NK-92 (cell line): ENCODE results near the gene REXO1.

Experiments
- DNase-seq: peaks from one replicate; lab custom pipeline; 2025; ENCODE audit not compliant: unreplicated experiment; lab: John Stamatoyannopoulos, UW

REXO1 gene

DNA sequence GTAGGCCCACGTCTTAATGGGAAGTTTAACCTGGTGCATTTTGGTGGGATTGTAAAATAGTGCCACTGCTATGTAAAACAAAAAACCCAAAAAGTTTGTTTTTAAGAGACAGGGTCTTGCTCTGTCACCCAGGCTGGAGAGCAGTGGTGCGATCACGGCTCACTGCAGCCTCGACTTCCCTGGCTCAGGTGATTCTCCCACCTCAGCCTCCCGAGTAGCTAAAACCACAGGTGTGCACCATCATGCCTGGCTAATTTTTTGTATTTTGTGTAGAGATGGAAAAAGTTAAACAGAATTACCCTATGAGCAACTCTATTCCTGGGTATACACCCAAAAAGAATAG, 820 bp upstream of the REXO1 start:
- DNase-seq = no peak

DNA sequence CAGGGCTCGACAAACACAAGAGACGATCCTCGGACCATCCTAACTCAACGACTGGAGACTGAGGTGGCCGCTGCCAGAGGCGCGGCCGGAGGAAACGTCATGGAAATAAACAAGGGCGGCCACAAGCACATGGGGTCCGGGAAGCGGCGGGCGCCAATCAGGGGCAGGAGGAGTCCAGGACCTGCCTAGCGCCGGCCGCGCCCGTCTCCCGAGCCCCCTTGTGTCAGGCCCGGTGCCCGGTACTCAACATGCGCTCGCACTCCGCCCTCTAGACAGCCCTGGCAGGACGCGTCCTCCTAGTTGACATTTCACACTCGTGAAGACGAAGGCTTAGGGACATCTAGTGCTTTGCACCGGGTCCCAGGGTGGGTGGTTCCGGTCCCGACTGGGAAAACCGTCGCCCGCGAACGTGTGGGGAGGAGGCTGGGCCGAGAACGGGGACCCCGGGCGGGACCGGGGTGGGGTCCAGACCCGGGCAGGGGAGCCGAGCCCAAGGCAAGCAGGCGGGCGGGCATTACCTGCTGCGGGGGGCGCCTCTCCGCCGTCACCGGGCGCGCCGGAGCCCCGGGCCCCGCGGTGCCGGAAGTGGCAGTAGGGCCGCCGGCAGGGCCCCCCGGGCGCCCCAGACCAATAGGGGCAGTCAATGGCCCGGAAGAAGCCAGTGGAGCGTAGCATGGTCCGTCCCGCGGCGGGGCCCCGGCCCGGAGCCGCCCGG, 442 bp downstream of the REXO1 start:
- DNase-seq = no peak

DNA sequence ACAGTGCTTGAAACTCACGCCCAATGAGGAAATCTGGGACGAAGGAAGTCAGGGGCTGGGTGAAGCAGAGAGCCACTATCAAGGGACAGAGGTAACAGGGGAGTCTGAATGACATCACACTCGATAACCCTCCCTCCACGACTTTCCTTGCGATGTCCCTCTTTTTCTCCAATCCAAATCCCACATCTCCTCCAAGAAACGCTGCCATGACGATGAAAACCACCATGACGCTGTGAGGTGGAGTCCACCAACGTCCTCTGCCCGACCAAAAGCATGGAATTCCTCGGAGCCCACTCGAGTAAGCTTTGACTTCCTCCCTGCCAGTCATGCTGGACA, 967 bp downstream of the REXO1 start:
- DNase-seq = no peak

DNA sequence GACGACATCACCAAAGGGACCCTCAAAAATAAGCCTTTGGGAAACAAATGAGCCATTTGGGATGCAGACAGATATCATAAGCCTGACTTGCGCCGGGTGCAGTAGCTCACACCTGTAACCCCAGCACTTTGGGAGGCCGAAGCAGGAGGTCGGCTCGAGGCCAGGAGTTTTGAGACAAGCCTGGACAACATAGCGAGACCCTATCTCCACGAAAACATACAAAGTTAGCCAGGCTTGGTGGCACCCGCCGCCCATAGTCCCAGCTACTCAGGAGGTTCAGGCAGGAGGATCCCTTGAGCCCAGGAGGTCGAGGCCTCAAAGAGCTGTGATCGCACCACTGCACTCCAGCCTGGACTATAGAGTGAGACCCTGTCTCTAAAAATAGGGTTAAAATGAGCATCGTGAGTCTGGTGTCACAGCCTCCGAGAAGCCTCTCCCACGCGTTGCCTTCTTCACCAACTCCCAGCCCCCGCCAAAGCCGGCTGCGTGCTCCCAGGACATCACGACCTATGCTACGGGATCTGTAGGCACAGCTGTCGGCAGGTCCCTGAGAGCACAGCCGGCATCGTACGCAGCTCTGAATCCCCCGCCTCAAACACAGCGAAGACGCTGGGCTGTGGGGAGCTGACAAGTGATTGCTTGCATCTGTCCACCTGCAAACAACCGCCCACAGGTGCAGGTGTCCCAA, 1.6 kb downstream of the REXO1 start:
- no peak for DNase-seq

DNA sequence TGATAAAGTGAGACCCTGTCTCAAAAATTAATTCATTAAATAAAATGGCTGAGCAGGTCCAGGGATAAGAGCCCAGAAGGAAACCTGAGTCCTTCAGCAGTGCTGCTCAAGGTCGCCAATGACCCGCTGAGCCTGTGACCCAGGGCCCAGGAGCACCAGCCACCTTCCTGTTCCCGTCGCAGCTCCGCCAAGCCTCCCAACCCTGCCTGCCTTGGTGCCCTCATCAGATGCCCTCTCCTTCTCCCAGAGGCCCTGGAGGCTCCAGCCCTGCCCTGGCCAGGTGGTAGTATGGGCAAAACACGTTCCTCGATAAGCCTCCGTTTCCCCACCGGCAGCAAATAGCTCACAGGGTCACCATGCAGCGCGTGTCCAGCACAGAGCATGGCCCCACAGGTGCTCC, 2.6 kb downstream of the REXO1 start:
- DNase-seq = no peak

DNA sequence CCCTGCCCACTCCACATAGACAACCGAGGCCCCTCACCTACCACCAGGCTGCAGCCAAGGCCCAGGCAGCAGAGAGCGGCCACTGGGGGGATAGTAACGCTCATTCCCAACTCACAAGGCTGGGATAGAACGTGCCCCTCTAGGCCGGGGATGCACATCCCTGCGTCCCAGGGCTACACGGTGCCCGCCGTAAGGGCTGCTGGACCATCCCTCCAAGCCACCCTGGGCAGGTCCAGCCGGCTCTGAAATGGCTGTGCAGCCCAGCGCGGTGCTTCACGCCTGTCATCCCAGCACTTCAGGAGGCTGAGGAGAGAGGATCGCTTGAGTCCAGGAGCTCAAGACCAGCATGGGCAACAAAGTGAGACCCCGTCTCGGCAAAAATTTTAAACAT, 3.2 kb downstream of the REXO1 start:
- DNase-seq = no peak

DNA sequence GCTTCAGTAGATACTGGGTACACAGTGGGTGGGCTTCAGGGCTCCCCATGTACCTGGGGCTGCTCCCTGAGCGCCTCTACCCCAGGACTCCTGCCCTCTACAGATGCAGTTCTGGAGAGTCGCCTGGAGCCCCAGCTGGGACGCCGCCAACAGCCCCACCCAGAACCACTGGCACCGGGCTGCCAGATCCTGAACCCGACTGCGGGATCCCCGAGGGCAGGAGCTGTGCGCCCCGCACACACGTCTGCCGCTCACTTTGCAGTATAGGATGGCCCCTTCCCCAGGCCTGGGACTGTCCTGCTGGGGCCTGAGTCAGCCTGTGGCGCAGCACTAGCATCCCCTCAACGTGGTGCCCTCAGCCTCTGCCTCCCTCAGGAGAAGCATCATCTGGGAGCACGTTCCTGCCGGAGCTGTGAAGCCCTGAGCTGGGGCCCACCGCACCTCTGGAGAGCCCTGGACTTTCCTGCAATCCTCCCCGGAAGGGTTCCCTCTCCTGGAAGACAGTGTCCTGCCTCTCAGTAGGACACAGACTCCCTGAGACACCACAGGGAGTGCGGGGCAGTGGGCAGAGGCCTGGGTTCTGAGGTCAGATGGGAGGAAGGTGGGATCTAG, 3.7 kb downstream of the REXO1 start:
- DNase-seq = no peak

DNA sequence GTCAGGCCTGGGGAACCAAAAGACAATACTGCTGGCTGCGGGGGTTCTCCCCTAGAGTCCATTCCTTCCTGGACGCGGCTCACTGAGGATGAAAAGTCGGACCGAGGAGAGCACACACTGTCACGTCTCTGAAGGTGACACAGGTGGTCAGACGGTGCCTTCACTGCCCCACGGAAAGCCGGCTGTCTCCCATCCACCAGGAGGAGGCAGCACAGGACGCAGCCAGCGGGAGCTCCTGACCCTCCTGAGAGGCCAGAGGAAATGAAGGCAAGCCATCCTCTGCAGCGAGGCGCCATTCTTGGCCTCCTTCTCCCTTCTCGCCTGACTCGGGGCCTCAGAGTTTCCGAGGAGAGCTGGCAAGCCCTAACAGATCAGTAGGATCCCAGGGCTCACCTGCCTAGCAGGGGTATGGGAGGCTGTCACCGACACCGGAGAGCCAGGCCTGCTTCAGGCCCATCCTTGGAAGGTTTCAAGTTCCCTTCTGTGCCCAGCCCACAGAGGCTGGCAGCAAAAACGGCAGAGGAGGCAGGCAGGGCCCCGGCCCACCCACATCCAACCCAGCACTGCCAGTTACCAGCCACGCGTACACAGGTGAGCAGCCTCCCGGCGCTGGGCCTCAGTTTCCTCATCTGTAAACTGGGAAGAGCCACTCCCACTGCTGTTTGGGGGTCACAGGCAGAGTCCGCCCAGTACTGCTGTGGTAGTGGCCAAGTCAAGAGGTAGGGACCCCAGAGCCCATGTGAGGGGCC, 4.5 kb downstream of the REXO1 start:
- DNase-seq = no peak

DNA sequence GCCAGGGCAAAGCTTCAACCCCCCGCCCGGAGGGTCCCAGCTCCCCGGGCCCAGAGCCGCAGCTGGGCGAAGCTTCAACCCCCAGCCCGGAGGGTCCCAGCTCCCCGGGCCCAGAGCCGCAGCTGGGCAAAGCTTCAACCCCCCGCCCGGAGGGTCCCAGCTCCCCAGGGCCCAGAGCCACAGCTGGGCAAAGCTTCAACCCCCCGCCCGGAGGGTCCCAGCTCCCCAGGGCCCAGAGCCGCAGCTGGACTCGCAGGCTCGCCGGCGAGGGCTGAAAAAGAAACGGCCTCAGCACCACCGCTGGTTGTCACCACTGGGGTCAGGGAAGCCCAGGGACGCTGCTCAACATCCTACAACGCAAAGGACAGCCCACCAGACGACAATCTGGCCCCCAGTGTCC, 5.2 kb downstream of the REXO1 start:
- DNase-seq = no peak

DNA sequence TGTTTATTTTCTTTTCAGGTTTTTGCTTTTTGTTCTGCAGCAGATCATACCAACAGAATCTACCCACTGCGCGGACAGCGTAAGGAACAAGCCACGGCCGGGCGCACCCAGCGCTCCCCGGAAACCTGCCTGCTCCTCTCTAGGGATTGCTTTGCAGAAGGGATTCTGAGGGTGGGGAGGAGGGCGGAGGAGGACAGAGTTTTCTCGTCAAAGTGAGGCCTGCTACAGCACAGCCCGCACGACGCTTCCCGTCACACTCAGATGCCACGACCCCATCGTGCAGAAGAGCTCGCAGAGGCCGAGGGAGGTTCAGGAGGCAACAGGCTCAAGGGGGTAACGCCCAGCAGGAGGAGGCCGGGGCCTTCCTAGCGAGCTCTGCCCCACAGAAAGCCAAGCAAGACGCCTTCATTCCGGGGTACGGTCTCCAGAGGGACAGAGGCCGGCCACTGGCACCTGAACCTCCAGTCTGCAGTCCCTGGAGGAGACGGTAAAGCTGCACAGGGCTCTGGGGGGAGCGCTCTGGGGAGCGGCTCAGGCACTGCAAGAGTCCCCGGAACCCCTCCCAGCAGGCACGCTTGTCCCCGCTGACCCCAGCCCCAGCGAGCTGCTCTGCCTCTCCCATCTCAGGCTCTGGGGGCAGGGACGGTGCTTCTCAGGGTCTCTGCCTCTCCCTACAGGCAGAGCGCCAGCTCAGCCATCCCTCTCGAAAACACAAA, 6.9 kb downstream of the REXO1 start:
- DNase-seq = no peak

DNA sequence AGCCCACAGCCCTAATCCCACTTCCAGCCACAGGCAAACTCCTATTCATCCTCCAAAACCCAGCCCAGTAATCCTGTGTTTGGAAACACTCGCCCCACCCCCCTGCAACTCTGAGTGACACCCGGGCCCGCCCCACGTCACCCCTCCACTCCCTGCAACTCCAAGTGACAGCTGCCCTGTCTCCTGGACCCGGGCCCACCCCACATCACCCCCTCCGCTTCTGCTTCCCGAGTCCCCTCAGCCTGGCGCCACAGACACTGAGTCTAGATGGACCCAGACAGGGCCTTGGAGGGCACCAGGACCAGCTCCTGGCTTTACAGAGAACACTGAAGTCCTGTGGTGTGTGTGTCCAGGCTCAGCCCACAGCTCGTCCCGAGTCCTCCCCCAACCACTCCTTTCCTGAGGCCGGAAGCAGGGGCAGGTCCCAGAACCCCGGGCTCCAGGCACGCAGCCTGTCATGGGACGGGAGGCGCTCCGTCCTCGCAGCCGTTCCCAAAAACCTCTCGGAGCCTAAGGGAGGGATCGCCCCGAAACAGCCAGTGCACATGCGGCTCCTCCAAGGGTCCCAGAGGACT, 7.7 kb downstream of the REXO1 start:
- DNase-seq = no peak

DNA sequence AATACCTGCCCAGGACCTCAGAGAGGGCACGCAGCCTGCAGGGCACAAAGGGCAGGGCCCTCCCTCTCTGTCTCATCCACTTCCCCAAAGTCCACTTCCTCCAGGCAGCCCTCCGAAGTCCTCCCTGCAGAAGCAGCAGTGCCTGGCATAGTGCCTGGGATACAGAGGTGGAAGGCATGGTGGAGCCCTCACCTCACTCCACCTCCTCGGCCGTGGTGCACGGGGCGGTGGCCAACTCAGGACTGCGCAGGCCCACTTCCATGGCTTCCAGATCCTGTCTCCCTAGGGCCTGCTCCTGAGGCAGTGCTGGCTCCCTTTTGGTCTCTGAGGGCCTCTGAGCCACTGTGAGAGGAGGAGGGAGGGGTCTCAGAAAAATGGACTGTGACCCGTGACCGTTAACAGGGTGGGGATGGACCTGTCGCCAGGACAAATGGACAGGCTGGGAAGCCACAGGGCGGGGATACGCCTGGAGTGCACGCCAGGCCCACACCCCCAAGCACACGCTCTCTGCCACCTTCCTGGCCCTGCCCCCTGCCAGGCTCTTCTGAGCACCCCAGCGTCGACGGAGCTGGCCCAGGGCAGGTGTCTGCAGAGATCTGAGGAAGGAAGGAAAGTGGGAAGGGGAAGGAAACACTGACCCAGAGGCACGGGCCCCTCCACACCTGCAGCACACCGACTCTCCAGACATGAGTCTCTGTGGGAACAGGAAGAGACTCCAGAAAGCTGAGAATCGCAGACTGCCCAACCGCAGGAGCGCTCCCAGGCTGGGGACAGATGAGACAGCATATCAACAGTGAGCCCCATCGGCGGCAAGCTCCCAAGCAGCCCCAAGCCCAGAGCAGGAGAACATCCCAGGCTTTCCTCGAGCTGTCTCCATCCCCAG, 8.4 kb downstream of the REXO1 start:
- no peak for DNase-seq

DNA sequence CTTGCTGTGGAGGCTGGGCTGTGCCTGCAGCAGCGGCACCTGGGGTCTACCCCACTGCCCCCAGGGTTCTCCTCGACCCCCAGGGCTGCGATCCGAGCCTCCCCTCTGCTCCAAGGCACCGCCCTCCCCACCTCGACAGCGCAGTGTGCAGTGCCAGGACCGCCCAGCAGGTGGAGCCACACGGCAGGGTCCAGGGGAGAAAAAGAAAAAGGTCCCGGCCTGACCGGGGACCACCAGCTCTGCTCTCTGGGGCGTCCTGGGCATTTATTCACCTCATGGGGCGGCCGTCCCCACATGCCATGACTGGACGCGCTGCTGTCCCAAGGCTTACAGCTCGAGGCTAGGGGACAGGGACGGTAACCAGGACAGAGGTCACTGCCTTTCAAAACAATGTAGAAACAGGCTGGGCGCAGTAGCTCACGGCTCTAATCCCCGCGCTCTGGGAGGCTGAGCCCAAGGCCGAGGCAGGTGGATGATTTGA, 10.6 kb downstream of the REXO1 start:
- no peak for DNase-seq

DNA sequence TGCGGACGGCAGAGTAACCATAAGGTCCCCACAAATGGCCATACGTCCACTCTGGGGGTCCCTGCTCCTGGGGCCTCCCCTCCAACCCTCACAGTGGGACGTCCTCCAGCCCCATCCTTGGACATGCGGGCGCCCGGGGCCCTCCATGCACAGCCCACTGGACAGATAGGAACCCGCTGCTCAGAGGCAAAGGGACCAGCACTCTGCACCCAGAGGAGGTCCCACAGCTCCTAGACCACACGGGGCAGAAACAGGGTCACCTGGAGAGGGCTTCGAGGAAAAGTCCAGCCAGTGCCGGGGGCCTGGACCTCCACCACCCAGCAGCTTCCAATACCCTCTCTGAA, 11.1 kb downstream of the REXO1 start:
- DNase-seq = no peak

DNA sequence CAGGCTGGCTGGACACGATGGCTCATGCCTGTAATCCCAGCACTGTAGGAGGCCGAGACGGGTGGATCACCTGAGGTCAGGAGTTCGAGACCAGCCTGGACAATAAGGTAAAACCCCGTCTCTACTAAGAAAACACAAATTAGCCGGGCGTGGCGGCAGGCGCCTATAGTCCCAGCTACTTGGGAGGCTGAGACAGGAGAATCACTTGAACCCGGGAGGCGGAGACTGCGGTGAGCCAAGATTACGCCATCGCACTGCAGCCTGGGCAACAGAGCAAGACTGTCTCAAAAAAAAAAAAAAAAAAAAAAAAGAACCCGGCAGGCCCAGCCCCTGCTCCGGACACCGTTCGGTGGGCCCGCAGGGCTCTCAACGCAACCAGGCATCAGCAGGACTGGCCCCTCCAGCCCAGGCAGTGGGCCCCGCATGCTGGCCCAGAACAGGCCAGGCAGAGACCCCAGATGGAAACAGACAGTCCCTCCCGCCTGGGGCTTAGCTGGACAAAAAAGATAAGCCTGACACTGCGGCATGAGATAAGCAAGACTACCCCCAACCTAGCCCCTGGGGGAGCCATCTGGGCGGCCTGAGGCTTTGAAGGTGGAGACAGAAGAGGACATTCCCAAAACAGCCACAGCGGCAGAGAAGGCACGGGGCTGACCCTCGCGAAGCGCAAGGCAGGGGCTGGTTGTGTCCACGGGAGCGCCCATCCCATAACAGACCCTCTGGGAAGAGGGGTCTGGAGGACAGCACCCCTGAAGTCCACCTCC, 11.6 kb downstream of the REXO1 start:
- DNase-seq = no peak

DNA sequence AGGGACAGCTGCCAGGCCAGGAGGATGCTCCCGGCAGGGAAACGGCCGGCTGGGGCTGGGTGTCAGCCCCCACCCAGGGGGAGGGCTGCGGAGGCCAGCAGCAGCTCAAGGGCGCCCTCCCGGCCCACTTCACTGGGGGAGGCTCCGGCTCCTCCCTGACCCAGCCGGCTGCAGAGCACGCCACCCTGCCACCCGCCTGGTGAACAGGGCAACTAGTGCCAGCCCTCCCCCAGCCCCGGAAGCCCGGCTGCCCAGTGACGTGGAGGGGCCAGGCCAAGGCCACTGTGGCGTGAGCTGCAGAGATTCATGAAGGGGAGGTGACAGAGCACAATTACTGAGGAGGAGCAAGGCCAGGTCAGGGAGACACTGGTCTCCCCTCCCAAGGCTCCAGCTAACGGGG, 14.7 kb downstream of the REXO1 start:
- DNase-seq = no peak

DNA sequence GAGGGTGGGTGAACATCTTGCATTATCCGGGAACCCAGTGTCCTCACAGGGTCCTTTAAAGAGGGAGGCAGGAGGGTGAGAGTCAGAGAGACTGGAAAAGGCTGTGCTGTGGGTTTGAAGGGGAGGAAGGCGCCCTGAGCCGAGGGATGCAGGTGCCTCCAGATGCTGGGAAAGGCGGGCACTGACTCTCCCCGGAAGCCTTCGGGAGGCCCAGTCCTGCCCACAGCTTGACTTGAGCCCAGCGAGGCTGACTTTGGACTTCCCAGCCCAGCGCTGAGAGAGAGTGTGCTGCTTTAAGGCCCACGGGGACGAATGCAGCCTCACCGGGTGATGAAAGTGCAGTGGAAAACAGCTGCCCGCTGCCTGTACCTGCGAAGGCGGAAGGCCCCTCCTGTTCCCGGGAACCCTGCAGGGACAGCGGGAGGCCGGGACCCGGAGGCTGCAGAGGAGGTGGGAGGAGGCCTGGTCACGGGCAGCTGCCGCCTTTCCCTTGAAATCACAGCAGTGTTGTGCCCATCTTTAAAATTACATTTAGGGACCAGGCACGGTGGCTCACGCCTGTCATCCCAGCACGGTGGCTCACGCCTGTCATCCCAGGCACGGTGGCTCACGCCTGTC, 16.1 kb downstream of the REXO1 start:
- DNase-seq = no peak

DNA sequence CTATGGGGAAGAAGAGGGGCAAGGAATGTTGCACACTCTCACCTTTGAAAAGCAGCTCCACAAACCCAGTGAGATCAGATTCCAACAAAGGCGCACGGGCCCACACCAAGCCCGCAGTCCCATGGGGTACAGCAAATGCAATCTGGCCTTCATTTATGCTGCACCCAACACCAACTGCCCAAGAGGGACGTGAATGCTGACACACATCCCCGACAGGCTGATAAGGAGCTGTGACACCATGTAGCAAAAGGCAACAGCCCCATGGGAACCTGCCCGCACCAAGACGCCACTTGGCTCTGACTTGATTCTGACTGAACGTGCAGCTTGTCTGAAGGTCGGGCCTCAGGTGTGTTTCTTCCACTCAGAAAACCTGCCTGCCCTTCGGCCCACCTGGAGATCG, 17.3 kb downstream of the REXO1 start:
- DNase-seq = no peak

DNA sequence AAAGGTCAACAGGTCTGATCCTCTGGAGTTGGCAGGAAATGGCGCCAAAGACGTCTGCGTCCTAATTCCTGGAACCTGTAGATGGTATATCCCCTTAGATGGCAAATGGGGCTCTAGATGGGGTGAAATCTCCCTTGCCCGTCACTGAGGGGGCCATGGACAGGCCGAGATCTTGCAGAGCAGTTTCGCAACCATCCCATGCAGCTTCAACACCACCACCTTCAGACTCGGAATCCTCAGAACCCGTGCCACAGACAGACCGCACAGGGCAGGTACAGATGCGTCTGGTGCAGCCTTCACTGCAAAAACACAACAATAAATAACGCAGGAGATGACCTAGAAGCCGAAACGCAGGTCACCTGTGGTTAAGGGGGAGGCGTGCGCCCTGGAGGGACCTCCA, 17.7 kb downstream of the REXO1 start:
- no peak for DNase-seq
